Lower leg skin (tissue), 3 donors: Measurements from ENCODE around the gene LRRC46.

Source experiments
- POLR2A ChIP-seq, 2 donors: fragments of 450-650 bp; IDR thresholded peaks; one replicate each; pipeline ENCODE4 v1.6.1; 2016 to 2017; ENCODE audit warnings: antibody characterized with exemption in 2 of 2, mild to moderate bottlenecking in 1 of 2, moderate library complexity in 1 of 2
- TF ChIP-seq, protein P1 (sequence below), 3 donors: fragments of 450-650 bp; IDR thresholded peaks; one replicate each; pipeline ENCODE4 v1.5.1; 2016; ENCODE audit warnings: antibody characterized with exemption in 3 of 3, mild to moderate bottlenecking in 3 of 3, moderate library complexity in 2 of 3

DNA sequence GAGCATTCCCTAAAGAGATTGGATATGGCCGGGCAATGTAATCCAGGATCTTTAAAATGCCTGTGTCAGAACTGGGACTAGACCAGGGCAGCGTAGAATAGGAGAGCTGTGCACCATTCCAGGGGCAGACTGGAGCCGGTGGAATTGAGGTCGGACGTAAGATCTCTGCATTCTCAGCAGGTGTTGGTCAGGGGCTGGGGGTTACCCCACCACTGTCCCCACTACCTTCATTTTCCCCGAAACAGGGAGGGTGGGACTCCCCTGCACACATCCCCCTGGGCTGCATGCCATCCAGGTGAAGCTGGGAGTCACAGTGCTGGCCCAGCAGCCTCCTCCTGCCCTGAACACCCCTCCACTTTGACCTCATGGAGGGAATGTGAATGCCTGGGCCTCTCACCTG lies 27.7 kb upstream of the LRRC46 start:
- TF ChIP-seq, protein P1, sequence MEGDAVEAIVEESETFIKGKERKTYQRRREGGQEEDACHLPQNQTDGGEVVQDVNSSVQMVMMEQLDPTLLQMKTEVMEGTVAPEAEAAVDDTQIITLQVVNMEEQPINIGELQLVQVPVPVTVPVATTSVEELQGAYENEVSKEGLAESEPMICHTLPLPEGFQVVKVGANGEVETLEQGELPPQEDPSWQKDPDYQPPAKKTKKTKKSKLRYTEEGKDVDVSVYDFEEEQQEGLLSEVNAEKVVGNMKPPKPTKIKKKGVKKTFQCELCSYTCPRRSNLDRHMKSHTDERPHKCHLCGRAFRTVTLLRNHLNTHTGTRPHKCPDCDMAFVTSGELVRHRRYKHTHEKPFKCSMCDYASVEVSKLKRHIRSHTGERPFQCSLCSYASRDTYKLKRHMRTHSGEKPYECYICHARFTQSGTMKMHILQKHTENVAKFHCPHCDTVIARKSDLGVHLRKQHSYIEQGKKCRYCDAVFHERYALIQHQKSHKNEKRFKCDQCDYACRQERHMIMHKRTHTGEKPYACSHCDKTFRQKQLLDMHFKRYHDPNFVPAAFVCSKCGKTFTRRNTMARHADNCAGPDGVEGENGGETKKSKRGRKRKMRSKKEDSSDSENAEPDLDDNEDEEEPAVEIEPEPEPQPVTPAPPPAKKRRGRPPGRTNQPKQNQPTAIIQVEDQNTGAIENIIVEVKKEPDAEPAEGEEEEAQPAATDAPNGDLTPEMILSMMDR (IDR thresholded peaks at IDR 0.05), result no peak
- TF ChIP-seq POLR2A (IDR thresholded peaks at IDR 0.05), result no peak
